ENCODE results near the gene SLC22A23.

DNA sequence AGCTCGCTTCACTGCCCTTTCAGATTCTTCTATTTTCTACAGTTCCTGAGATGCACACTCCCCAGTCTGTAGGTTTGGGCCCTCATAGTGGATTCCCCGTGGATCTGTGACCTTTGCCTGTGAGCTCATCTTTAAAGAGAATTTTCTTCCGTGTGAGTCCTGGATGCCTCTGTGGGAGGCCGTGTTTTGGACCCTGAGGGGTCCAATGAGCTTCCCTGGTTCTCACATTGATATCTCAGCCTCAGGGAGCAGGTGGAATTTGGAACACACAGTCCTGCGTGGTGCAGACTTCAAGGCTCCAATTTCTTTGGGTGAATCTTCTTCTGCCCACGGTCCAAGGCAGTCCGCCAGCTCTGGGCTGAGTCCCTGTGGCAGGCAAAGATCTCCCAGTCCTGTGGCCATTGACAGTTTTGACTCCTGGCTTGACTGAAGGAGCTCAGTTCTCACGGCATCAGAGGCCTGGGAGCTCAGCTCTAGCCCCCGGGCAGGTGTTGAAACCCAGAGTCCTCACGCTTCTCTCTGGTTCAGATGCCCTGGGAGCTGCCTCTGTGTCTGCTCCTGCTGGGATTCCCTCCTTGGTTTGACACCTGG is 137.1 kb downstream of the SLC22A23 start:
- TF ChIP-seq, protein P1, sequence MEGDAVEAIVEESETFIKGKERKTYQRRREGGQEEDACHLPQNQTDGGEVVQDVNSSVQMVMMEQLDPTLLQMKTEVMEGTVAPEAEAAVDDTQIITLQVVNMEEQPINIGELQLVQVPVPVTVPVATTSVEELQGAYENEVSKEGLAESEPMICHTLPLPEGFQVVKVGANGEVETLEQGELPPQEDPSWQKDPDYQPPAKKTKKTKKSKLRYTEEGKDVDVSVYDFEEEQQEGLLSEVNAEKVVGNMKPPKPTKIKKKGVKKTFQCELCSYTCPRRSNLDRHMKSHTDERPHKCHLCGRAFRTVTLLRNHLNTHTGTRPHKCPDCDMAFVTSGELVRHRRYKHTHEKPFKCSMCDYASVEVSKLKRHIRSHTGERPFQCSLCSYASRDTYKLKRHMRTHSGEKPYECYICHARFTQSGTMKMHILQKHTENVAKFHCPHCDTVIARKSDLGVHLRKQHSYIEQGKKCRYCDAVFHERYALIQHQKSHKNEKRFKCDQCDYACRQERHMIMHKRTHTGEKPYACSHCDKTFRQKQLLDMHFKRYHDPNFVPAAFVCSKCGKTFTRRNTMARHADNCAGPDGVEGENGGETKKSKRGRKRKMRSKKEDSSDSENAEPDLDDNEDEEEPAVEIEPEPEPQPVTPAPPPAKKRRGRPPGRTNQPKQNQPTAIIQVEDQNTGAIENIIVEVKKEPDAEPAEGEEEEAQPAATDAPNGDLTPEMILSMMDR (IDR thresholded peaks at IDR 0.05; ENCODE audit: low read depth, low read length) = no peak
- TF ChIP-seq EZH2phosphoT487 (IDR thresholded peaks at IDR 0.05; ENCODE audit: low read depth) = no peak

Measured in OCI-LY3 (cell line).